GM18951 (cell line): ENCODE measurements around the gene PLG.
"Not testable (repeated sequence)": the region's sequence is repeated elsewhere in the genome, so short reads cannot be mapped to it uniquely, and the experiment has no call there.

Source experiments
- POLR2A ChIP-seq: IDR thresholded peaks from 4 replicates; pipeline ENCODE4 v1.6.1; 2011; ENCODE audit warnings: mild to moderate bottlenecking; ENCODE audit not compliant: insufficient read length, insufficient read depth; ENCODE audit errors: extremely low read depth
- in situ Hi-C: fragments of 300-500 bp; cut with MboI; formaldehyde crosslinking; loops from one replicate; pipeline ENCODE4 v1.12.0; 2022; ENCODE audit warnings: low sequenced_read_pairs, mixed read lengths, inconsistent platforms; ENCODE audit not compliant: unreplicated experiment

Gene PLG

DNA sequence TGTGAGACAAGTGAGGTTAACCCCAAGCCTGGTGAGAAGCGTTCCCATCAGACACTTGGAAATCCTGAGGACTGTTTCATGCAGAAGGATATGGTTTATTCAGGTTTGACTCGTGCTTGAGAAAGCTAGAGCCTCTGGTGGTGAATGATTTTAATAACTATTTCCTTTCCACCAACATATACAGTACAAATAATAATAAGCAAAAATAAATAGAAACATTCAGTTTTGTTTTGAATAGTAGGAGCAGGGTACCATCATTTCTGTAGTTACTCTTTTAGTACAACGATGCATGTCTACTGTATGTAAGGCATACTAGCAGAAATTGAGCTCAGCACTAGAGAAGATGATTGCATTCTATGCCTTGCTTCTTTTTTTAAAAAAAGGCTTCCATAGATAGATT lies 33.5 kb downstream of the PLG start:
- in situ Hi-C loops, result loop anchor here (25.0 kb wide), 1 partner anchor 377 kb away; no protein-coding TSS in a partner anchor
- TF ChIP-seq POLR2A, result no peak

GRCh38 chr6:160737934-160738333 lies 35.9 kb downstream of the PLG start:
- in situ Hi-C loops, result loop anchor here (25.0 kb wide), 1 partner anchor 374 kb away; no protein-coding TSS in a partner anchor
- TF ChIP-seq POLR2A, result no peak

- in situ Hi-C loops, result loop anchor here (10.0 to 25.0 kb wide), 2 partner anchors 372 to 635 kb away; no protein-coding TSS in a partner anchor
Measured at GRCh38 chr6:160739955-160740354, 37.9 kb downstream of the PLG start.

DNA sequence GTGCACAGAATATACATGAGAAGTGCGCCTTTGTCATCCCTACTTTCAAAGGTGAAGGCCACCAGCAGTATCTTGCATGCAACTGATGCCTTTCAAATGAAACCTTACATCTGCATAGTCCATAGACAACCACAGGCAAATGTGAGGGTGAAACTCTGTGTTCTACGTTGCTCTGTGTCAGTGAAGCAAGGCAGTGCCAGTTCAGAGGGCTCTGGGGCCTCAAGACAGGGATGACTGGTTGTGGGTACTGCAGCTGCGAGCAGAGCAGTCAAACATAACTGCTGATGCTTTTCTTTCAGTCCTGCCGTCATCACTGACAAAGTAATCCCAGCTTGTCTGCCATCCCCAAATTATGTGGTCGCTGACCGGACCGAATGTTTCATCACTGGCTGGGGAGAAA lies 39.0 kb downstream of the PLG start:
- in situ Hi-C loops, result loop anchor here (10.0 to 25.0 kb wide), 2 partner anchors 371 to 634 kb away; no protein-coding TSS in a partner anchor

More at GRCh38 chr6:160739955-160740354, 37.9 kb downstream of the PLG start:
- no peak for TF ChIP-seq POLR2A

- no peak for TF ChIP-seq POLR2A
Measured at GRCh38 chr6:160742090-160742489, 40.0 kb downstream of the PLG start.

GRCh38 chr6:160750276-160750689 lies 48.2 kb downstream of the PLG start:
- in situ Hi-C loops, result no loop called here
- TF ChIP-seq POLR2A, result no peak

More at GRCh38 chr6:160742090-160742489, 40.0 kb downstream of the PLG start:
- in situ Hi-C loops, result loop anchor here (10.0 to 25.0 kb wide), 2 partner anchors 370 to 633 kb away; no protein-coding TSS in a partner anchor

- in situ Hi-C loops, result not testable (repeated sequence)
Measured at GRCh38 chr6:160753211-160753610, 51.2 kb downstream of the PLG start.

DNA sequence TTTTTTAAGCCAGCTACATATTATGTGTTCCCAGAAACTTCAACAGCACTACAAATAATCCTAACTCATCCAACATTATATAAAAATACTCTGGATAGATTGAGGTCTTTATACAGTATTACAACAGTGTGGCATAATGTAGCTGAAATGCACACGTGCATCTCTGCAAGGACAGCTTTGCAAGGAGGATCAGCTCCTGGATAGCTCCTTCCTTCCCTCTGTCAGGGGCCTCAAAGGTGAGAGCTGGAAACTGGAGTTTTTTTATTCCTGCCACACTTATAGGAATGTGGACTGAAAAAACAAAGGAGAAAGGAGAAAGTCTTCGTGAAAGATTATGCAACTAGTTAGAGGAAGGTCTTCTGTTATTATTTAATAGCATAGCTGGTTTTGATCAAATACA lies 53.1 kb downstream of the PLG start:
- no peak for TF ChIP-seq POLR2A
- in situ Hi-C loops, result no loop called here

DNA sequence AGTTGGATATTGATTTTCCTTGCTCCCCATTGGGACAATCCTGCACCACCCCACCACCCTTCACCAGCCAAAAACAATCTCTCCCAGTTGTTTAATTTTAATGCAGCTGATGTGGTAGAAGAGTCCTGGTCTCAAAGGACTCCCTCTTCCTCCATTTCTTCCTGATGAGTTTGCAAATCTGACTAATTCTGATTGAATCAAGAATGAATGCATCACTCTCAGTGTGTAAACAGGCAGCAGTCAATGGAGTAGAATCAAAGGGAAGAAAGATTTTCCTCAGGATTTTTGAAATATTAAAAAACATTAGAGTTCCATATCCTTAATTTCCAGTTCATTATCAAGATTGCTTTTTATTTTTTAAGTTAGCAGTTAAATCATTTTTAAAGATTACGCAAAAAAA lies 54.0 kb downstream of the PLG start:
- in situ Hi-C loops, result no loop called here
- no peak for TF ChIP-seq POLR2A

- in situ Hi-C loops, result no loop called here
- no peak for TF ChIP-seq POLR2A
Measured at GRCh38 chr6:160756871-160757270, 54.8 kb downstream of the PLG start.

- no peak for TF ChIP-seq POLR2A
- in situ Hi-C loops, result no loop called here
Measured at GRCh38 chr6:160764847-160765246, 62.8 kb downstream of the PLG start.

DNA sequence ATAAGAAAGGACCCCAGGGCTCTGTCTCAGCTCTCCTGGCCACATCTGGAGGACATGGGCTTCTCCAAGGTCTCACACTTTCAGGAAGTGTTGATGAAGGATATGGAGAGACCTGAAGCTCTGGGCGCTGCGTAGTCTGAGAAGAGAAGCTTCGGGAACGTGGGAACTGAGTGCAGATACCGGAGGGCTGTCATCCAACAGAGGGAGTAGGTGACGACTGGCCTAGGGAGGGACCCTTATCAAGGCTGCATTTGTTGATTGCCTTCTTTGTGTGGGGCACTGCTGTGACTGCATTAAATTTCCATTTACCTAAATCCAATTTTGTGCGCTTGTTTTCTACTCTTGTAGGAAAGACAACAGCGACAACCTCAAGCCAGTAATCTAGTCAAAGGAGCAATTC lies 63.4 kb downstream of the PLG start:
- in situ Hi-C loops, result no loop called here
- no peak for TF ChIP-seq POLR2A

DNA sequence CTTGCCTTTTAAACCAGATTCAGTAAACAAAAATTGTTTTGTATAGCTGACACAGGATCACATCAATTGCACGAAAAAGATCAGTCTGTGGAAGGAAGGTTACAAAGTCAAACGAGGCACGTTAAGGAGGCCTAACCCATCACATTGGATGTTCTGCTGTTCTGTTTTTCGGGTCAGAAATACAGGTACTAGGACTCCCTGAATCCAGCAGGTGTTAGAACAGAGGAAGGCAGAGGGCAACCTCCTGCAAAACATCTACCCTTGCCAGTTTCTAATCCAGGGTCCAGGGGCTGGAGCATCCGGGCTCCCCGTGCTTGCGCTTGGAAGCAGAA lies 64.6 kb downstream of the PLG start:
- TF ChIP-seq POLR2A, result no peak
- in situ Hi-C loops, result no loop called here

DNA sequence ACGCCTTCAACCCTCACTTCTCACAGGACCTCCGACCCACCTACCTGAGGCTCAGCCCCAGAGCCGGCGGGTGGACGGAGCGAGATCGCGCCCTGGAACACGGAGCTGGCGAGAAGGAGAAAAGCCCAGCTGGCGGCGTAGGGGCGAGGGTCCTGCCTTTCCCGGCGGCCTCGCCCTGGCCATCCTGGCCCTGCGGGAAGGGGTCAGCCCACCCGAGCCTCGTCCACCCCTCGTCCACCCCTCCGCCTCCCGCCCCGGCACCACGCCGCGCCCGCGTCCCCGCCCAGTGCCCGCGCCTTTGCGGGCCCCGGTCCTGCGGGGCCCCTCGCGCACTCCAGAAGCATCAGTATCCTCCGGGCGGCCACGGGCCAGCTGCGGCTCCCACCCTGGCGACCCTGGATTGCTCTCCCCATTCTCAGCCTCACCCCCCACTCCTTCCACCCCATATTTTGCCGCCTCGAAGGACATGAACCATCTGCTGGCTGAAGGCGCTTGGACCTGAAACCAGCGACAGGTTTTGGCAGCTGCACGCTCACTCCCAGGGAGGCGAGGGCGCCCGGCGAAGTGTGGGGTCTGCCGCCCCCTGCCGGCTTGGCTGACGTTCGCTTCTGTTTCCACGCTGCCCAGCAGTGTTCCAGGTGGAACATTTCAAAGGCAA lies 65.1 kb downstream of the PLG start:
- TF ChIP-seq POLR2A, result no peak
- in situ Hi-C loops, result no loop called here

GRCh38 chr6:160767647-160768019 lies 65.6 kb downstream of the PLG start:
- no peak for TF ChIP-seq POLR2A
- in situ Hi-C loops, result no loop called here
